HEK293 (cell line): ENCODE data around the gene CYB5D1.

Experiments
- CTCF ChIA-PET: fragments of 350-600 bp; formaldehyde crosslinking; extraction: SDS; loops from one replicate; lab custom pipeline; 2021; ENCODE audit warnings: antibody characterized with exemption; lab: Yijun Ruan, JAX
- POLR2A ChIA-PET: fragments of 300-600 bp; formaldehyde crosslinking; extraction: SDS; loops from one replicate; lab custom pipeline; 2020; ENCODE audit warnings: antibody characterized with exemption, inconsistent platforms; lab: Yijun Ruan, JAX
- H3K27ac ChIP-seq: fragments of 200-500 bp; sonication (Bioruptor generic); 2 replicates; pipeline ENCODE4 v1.5.1; 2014; ENCODE audit warnings: low read depth, low read length, control low read depth, inconsistent platforms; ENCODE audit errors: extremely low read depth
- H3K36me3 ChIP-seq, 2 experiments: fragments of 200-500 bp in 1 of 2; sonication (Bioruptor generic) in 1 of 2; 1 replicate in 1 of 2; 2 replicates in 1 of 2; pipeline ENCODE4 v1.5.1; 2014 to 2017; ENCODE audit warnings: inconsistent platforms in 2 of 2, low read length in 2 of 2; ENCODE audit not compliant: control insufficient read depth in 2 of 2, insufficient read depth in 1 of 2
- H3K4me1 ChIP-seq: fragments of 200-500 bp; sonication (Bioruptor generic); 2 replicates; pipeline ENCODE4 v1.5.1; 2014; ENCODE audit warnings: mild to moderate bottlenecking, low read length, inconsistent platforms; ENCODE audit not compliant: control insufficient read depth, insufficient read depth
- H3K4me3 ChIP-seq: 2 replicates; pipeline ENCODE4 v1.5.1; 2011; ENCODE audit warnings: low read depth, mild to moderate bottlenecking, control low read depth, low read length, moderate library complexity
- H3K9me3 ChIP-seq: fragments of 200-500 bp; sonication (Bioruptor generic); 2 replicates; pipeline ENCODE4 v1.5.1; 2014; ENCODE audit warnings: low read depth, low read length, inconsistent platforms; ENCODE audit not compliant: control insufficient read depth, insufficient read depth
- BCL11B ChIP-seq: fragments of 450-650 bp; formaldehyde crosslinking; IDR thresholded peaks from 2 replicates; pipeline ENCODE4 v1.5.1; 2016; ENCODE audit warnings: low read depth, missing biosample characterization, missing genetic modification characterization
- GLIS1 ChIP-seq: fragments of 450-650 bp; formaldehyde crosslinking; IDR thresholded peaks from 2 replicates; pipeline ENCODE4 v1.5.1; 2016; ENCODE audit warnings: missing biosample characterization, missing genetic modification characterization
- KLF10 ChIP-seq: fragments of 450-650 bp; IDR thresholded peaks from 2 replicates; pipeline ENCODE4 v1.5.1; 2018; ENCODE audit warnings: missing biosample characterization, mild to moderate bottlenecking, missing genetic modification characterization
- MYNN ChIP-seq: fragments of 450-650 bp; formaldehyde crosslinking; IDR thresholded peaks from 2 replicates; pipeline ENCODE4 v1.5.1; 2016; ENCODE audit warnings: missing biosample characterization, missing genetic modification characterization, borderline replicate concordance
- SETDB1 ChIP-seq: IDR thresholded peaks from one replicate; pipeline ENCODE4 v1.6.1; 2017; ENCODE audit warnings: mild to moderate bottlenecking, low read length, moderate library complexity, mixed read lengths; ENCODE audit not compliant: insufficient read length
- YY1 ChIP-seq: fragments of 450-650 bp; formaldehyde crosslinking; IDR thresholded peaks from 2 replicates; pipeline ENCODE4 v1.5.1; 2018; ENCODE audit warnings: missing biosample characterization, missing genetic modification characterization
- YY2 ChIP-seq: fragments of 450-650 bp; formaldehyde crosslinking; IDR thresholded peaks from 2 replicates; pipeline ENCODE4 v1.5.1; 2016; ENCODE audit warnings: missing biosample characterization, missing genetic modification characterization
- ZBTB1 ChIP-seq: fragments of 450-650 bp; formaldehyde crosslinking; IDR thresholded peaks from 2 replicates; pipeline ENCODE4 v1.5.1; 2016; ENCODE audit warnings: missing biosample characterization, missing genetic modification characterization
- ZNF10 ChIP-seq: fragments of 450-650 bp; formaldehyde crosslinking; IDR thresholded peaks from 2 replicates; pipeline ENCODE4 v1.5.1; 2017; ENCODE audit warnings: missing biosample characterization, missing genetic modification characterization
- ZNF138 ChIP-seq: fragments of 450-650 bp; formaldehyde crosslinking; IDR thresholded peaks from 2 replicates; pipeline ENCODE4 v1.5.1; 2016; ENCODE audit warnings: missing biosample characterization, missing genetic modification characterization, borderline replicate concordance
- ZNF23 ChIP-seq: fragments of 450-650 bp; formaldehyde crosslinking; IDR thresholded peaks from 2 replicates; pipeline ENCODE4 v1.5.1; 2016; ENCODE audit warnings: missing biosample characterization, missing genetic modification characterization, borderline replicate concordance
- ZNF302 ChIP-seq: fragments of 450-650 bp; formaldehyde crosslinking; IDR thresholded peaks from 2 replicates; pipeline ENCODE4 v1.5.1; 2016; ENCODE audit warnings: missing biosample characterization, missing genetic modification characterization, low read depth
- ZNF324 ChIP-seq: fragments of 450-650 bp; formaldehyde crosslinking; IDR thresholded peaks from 2 replicates; pipeline ENCODE4 v1.5.1; 2016; ENCODE audit warnings: missing biosample characterization, missing genetic modification characterization
- ZNF404 ChIP-seq: fragments of 450-650 bp; formaldehyde crosslinking; IDR thresholded peaks from 2 replicates; pipeline ENCODE4 v1.5.1; 2017; ENCODE audit warnings: missing biosample characterization, missing genetic modification characterization
- ZNF423 ChIP-seq: fragments of 450-650 bp; formaldehyde crosslinking; IDR thresholded peaks from 2 replicates; pipeline ENCODE4 v1.5.1; 2016; ENCODE audit warnings: missing biosample characterization, missing genetic modification characterization
- ZNF426 ChIP-seq: fragments of 450-650 bp; formaldehyde crosslinking; IDR thresholded peaks from 2 replicates; pipeline ENCODE4 v1.5.1; 2017; ENCODE audit warnings: missing biosample characterization, missing genetic modification characterization, mild to moderate bottlenecking, inconsistent platforms, moderate library complexity
- ZNF473 ChIP-seq: fragments of 450-650 bp; formaldehyde crosslinking; IDR thresholded peaks from 2 replicates; pipeline ENCODE4 v1.5.1; 2017; ENCODE audit warnings: missing biosample characterization, missing genetic modification characterization
- ZNF600 ChIP-seq: fragments of 450-650 bp; formaldehyde crosslinking; IDR thresholded peaks from 2 replicates; pipeline ENCODE4 v1.5.1; 2016; ENCODE audit warnings: missing biosample characterization, missing genetic modification characterization
- ZNF664 ChIP-seq: fragments of 450-650 bp; formaldehyde crosslinking; IDR thresholded peaks from 2 replicates; pipeline ENCODE4 v1.5.1; 2016; ENCODE audit warnings: missing biosample characterization, missing genetic modification characterization
- ZNF677 ChIP-seq: fragments of 450-650 bp; IDR thresholded peaks from 2 replicates; pipeline ENCODE4 v1.5.0; 2018; ENCODE audit warnings: missing biosample characterization, mild to moderate bottlenecking, missing genetic modification characterization, moderate library complexity
- ZNF707 ChIP-seq: fragments of 450-650 bp; formaldehyde crosslinking; IDR thresholded peaks from 2 replicates; pipeline ENCODE4 v1.5.1; 2016; ENCODE audit warnings: missing biosample characterization, missing genetic modification characterization
- ZNF776 ChIP-seq: fragments of 450-650 bp; formaldehyde crosslinking; IDR thresholded peaks from 2 replicates; pipeline ENCODE4 v1.5.0; 2017; ENCODE audit warnings: missing biosample characterization, missing genetic modification characterization, borderline replicate concordance
- ZXDB ChIP-seq: fragments of 450-650 bp; formaldehyde crosslinking; IDR thresholded peaks from 2 replicates; pipeline ENCODE4 v1.5.1; 2016; ENCODE audit warnings: missing biosample characterization, missing genetic modification characterization
- TF ChIP-seq, protein P1 (sequence below): fragments of 450-650 bp; formaldehyde crosslinking; IDR thresholded peaks from 2 replicates; pipeline ENCODE4 v1.5.1; 2016; ENCODE audit warnings: missing biosample characterization, missing genetic modification characterization, low read depth
- TF ChIP-seq, protein P2 (sequence below): fragments of 450-650 bp; formaldehyde crosslinking; IDR thresholded peaks from 2 replicates; pipeline ENCODE4 v1.5.1; 2016; ENCODE audit warnings: missing biosample characterization, missing genetic modification characterization
- TF ChIP-seq, protein P3 (sequence below): fragments of 450-650 bp; formaldehyde crosslinking; conservative IDR thresholded peaks from 2 replicates; pipeline ENCODE4 v1.5.1; 2016; ENCODE audit warnings: low read depth, missing biosample characterization, missing genetic modification characterization
- TF ChIP-seq, protein P4 (sequence below): fragments of 450-650 bp; formaldehyde crosslinking; optimal IDR thresholded peaks from 2 replicates; pipeline ENCODE3; 2016; ENCODE audit warnings: missing biosample characterization, mild to moderate bottlenecking, missing genetic modification characterization

CYB5D1 gene

DNA sequence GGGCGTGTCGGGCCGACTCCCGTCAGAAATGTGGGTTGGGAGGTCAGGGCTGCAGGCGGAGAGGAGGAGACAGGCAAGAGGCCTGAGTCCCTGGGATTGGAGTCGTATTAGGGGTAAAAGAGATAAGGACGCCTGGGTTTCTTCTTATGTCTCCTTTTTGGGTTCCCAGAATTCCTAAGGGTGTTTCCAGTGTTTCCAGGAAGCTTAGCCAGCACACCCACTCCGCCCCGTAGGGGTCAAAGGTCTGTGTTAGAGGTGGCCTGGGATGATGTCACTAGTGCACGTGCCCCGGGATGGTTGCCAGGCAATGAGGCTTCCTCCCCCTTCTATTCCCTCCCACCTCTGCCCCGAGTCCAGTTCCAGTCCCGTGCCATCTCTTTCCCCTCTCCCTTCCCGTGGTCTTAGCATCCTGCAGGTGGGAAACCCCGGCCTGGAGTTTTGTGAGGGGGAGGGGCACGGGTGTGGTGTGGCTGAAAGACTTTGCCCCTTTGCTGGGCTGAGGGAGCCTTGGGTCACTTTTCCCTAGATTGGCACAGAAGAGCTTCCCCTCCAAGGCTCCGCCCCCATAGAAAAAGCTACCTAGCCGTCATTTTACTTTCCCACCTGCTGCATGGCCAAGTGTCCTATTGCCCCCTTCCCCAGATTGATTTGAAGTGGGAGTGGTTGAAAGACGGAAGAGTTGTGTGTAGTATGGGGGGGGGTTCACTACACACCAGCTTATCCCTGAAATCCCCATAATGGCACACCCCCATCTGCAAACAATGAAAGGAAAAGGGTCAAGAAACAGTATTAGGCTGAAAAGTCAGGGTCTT lies 21.0 kb upstream of the CYB5D1 start (continued):
- 0 out of 2 replicates have a peak, but pooled peaks have one; percentile 18 for TF ChIP-seq ZNF664
- TF ChIP-seq YY1 (tag by site-specific recombination), result 0 out of 2 replicates have a peak, but pooled peaks have one; percentile 81

DNA sequence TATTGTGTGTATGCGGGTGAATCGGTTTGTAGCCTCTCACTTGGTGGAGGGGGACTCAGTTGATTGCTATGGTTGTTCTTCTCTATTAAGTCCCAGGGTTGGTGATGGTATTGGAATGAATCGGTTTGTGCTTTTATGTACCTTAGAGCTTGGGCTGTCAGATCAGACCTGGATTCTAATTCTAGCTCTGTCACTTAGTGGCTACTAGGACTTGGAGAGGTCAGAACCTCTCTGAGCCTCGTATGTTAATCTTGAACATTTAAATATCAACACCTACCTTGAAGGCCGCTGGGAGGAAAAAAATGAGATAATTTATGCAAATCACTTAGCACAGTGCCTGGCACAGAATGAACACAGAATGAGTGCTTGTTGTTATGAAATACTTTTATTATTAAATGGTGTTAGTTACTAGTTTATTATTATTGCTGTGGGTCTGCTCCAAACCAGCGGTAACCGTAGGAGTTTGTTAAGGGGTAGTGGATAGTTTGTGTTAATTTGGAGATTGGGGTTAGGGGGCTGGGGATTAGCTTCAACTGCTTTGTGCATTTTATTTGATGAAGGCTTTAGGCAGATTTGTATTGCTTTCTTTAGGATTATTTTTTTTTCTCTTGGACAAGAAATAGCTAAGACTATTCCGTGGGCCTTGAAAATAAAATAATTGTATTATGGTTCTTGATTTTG lies 20.3 kb upstream of the CYB5D1 start:
- ChIA-PET CTCF (interaction anchor here (0.6 to 2.5 kb wide), 9 partner anchors 14 to 100 kb away, joined by 3 to 14 read pairs (median 4); partner anchors contain the start of gene NAA38), POLR2A (interaction anchor here (0.7 to 1.4 kb wide), 5 partner anchors 7 to 556 kb away, joined by 3 to 8 read pairs (median 4); partner anchors contain the start of genes CYB5D1, NAA38, TP53 and WRAP53)
- peaks cover 0 to 7% of the 10 kb centered on the region in 2 experiments; a peak in 1 of 3 replicates for H3K36me3 ChIP-seq
- H3K27ac ChIP-seq, result peak overlapping the region; percentile 100
- H3K9me3 ChIP-seq, result no peaks in the 10 kb centered on the region
- no peak overlapping the region for H3K4me3 ChIP-seq
- peaks cover 32% of the 10 kb centered on the region for H3K4me1 ChIP-seq
- TF ChIP-seq ZNF138, result no peak
- no peak for TF ChIP-seq ZNF404 (tag by site-specific recombination)
- TF ChIP-seq KLF10 (tag by site-specific recombination), result no peak
- no peak for TF ChIP-seq BCL11B (tag by site-specific recombination)
- no peak for TF ChIP-seq YY1 (tag by site-specific recombination)
- TF ChIP-seq ZNF600 (tag by site-specific recombination), result no peak
- TF ChIP-seq ZNF23 (tag by site-specific recombination), result no peak
- TF ChIP-seq ZNF707 (tag by site-specific recombination), result no peak
- TF ChIP-seq ZNF677 (tag by site-specific recombination), result no peak
- no peak for TF ChIP-seq ZNF423 (tag by site-specific recombination)
- TF ChIP-seq ZNF426, result no peak
- peak; percentile 52; the same call in 1 of the 2 replicates for TF ChIP-seq ZNF10
- TF ChIP-seq ZNF473 (tag by site-specific recombination), result no peak
- peak; percentile 29; the same call in 1 of the 2 replicates for TF ChIP-seq MYNN (tag by site-specific recombination)
- no peak for TF ChIP-seq GLIS1 (tag by site-specific recombination)
- no peak for TF ChIP-seq ZNF776 (tag by site-specific recombination)
- TF ChIP-seq, protein P1, sequence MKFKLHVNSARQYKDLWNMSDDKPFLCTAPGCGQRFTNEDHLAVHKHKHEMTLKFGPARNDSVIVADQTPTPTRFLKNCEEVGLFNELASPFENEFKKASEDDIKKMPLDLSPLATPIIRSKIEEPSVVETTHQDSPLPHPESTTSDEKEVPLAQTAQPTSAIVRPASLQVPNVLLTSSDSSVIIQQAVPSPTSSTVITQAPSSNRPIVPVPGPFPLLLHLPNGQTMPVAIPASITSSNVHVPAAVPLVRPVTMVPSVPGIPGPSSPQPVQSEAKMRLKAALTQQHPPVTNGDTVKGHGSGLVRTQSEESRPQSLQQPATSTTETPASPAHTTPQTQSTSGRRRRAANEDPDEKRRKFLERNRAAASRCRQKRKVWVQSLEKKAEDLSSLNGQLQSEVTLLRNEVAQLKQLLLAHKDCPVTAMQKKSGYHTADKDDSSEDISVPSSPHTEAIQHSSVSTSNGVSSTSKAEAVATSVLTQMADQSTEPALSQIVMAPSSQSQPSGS, result no peak
- TF ChIP-seq ZNF324 (tag by site-specific recombination), result no peak
- no peak for TF ChIP-seq ZNF302 (tag by site-specific recombination)
- TF ChIP-seq ZXDB (tag by site-specific recombination), result no peak
- TF ChIP-seq SETDB1, result no peak
- TF ChIP-seq, protein P2, sequence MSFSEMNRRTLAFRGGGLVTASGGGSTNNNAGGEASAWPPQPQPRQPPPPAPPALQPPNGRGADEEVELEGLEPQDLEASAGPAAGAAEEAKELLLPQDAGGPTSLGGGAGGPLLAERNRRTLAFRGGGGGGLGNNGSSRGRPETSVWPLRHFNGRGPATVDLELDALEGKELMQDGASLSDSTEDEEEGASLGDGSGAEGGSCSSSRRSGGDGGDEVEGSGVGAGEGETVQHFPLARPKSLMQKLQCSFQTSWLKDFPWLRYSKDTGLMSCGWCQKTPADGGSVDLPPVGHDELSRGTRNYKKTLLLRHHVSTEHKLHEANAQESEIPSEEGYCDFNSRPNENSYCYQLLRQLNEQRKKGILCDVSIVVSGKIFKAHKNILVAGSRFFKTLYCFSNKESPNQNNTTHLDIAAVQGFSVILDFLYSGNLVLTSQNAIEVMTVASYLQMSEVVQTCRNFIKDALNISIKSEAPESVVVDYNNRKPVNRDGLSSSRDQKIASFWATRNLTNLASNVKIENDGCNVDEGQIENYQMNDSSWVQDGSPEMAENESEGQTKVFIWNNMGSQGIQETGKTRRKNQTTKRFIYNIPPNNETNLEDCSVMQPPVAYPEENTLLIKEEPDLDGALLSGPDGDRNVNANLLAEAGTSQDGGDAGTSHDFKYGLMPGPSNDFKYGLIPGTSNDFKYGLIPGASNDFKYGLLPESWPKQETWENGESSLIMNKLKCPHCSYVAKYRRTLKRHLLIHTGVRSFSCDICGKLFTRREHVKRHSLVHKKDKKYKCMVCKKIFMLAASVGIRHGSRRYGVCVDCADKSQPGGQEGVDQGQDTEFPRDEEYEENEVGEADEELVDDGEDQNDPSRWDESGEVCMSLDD (tag by site-specific recombination), result no peak
- TF ChIP-seq ZBTB1 (tag by site-specific recombination), result no peak
- TF ChIP-seq, protein P3, sequence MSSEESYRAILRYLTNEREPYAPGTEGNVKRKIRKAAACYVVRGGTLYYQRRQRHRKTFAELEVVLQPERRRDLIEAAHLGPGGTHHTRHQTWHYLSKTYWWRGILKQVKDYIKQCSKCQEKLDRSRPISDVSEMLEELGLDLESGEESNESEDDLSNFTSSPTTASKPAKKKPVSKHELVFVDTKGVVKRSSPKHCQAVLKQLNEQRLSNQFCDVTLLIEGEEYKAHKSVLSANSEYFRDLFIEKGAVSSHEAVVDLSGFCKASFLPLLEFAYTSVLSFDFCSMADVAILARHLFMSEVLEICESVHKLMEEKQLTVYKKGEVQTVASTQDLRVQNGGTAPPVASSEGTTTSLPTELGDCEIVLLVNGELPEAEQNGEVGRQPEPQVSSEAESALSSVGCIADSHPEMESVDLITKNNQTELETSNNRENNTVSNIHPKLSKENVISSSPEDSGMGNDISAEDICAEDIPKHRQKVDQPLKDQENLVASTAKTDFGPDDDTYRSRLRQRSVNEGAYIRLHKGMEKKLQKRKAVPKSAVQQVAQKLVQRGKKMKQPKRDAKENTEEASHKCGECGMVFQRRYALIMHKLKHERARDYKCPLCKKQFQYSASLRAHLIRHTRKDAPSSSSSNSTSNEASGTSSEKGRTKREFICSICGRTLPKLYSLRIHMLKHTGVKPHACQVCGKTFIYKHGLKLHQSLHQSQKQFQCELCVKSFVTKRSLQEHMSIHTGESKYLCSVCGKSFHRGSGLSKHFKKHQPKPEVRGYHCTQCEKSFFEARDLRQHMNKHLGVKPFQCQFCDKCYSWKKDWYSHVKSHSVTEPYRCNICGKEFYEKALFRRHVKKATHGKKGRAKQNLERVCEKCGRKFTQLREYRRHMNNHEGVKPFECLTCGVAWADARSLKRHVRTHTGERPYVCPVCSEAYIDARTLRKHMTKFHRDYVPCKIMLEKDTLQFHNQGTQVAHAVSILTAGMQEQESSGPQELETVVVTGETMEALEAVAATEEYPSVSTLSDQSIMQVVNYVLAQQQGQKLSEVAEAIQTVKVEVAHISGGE (tag by site-specific recombination), result no peak
- TF ChIP-seq YY2, result no peak
- TF ChIP-seq, protein P4, sequence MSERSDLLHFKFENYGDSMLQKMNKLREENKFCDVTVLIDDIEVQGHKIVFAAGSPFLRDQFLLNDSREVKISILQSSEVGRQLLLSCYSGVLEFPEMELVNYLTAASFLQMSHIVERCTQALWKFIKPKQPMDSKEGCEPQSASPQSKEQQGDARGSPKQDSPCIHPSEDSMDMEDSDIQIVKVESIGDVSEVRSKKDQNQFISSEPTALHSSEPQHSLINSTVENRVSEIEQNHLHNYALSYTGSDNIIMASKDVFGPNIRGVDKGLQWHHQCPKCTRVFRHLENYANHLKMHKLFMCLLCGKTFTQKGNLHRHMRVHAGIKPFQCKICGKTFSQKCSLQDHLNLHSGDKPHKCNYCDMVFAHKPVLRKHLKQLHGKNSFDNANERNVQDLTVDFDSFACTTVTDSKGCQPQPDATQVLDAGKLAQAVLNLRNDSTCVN (tag by site-specific recombination), result no peak
